A673 (cell line): ENCODE results near the gene ARHGEF2.

Experiments used
- EZH2 ChIP-seq: fragments of 200-600 bp; sonication (generic); IDR thresholded peaks from 2 replicates; pipeline ENCODE4 v1.6.1; 2017; ENCODE audit warnings: borderline replicate concordance, low read depth, mild to moderate bottlenecking, mixed read lengths, antibody characterized with exemption, low read length; ENCODE audit not compliant: poor library complexity, severe bottlenecking
- TF ChIP-seq, protein P1 (sequence below): fragments of 300-800, 200-600 bp; sonication (generic); conservative IDR thresholded peaks from 2 replicates; pipeline ENCODE4 v1.5.1; 2017; ENCODE audit warnings: low read depth, mild to moderate bottlenecking, antibody characterized with exemption, low read length, moderate library complexity, mixed read lengths

GRCh38 chr1:156021093-156021428 lies 42.7 kb upstream of the ARHGEF2 start:
- TF ChIP-seq, protein P1, sequence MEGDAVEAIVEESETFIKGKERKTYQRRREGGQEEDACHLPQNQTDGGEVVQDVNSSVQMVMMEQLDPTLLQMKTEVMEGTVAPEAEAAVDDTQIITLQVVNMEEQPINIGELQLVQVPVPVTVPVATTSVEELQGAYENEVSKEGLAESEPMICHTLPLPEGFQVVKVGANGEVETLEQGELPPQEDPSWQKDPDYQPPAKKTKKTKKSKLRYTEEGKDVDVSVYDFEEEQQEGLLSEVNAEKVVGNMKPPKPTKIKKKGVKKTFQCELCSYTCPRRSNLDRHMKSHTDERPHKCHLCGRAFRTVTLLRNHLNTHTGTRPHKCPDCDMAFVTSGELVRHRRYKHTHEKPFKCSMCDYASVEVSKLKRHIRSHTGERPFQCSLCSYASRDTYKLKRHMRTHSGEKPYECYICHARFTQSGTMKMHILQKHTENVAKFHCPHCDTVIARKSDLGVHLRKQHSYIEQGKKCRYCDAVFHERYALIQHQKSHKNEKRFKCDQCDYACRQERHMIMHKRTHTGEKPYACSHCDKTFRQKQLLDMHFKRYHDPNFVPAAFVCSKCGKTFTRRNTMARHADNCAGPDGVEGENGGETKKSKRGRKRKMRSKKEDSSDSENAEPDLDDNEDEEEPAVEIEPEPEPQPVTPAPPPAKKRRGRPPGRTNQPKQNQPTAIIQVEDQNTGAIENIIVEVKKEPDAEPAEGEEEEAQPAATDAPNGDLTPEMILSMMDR, result no peak
- no peak for TF ChIP-seq EZH2
